Astrocyte (in vitro differentiated cells and primary cell): ENCODE results near the gene TPRX1.

Source experiments
- EZH2 ChIP-seq: IDR thresholded peaks from 2 replicates; pipeline ENCODE4 v1.6.1; 2012; ENCODE audit warnings: mild to moderate bottlenecking, low read length, inconsistent platforms; ENCODE audit not compliant: insufficient read depth
- TF ChIP-seq, protein P1 (sequence below): IDR thresholded peaks from 2 replicates; pipeline ENCODE4 v1.5.1; 2011; ENCODE audit warnings: low read depth, mild to moderate bottlenecking, inconsistent platforms, low read length, moderate library complexity; ENCODE audit not compliant: insufficient read depth

DNA sequence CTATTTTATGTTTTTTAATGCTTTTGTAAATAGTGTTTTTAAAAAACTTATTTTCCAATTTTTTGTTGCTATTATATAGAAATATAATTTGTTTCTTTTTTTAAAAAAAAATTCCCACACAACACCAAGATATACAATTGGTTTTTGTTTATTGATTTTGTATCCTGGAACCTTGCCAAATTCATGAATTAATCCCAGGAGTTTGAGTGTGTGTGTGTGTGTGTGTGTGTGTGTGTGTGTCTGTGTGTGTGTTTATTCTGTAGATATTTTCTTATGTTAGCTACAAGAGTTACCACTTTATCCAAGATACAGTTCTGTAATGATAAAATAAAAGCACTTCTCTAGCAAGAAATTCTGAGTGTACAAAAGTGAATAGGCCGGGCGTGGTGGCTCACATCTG is 7.6 kb downstream of the TPRX1 start:
- TF ChIP-seq EZH2: no peak
- TF ChIP-seq, protein P1, sequence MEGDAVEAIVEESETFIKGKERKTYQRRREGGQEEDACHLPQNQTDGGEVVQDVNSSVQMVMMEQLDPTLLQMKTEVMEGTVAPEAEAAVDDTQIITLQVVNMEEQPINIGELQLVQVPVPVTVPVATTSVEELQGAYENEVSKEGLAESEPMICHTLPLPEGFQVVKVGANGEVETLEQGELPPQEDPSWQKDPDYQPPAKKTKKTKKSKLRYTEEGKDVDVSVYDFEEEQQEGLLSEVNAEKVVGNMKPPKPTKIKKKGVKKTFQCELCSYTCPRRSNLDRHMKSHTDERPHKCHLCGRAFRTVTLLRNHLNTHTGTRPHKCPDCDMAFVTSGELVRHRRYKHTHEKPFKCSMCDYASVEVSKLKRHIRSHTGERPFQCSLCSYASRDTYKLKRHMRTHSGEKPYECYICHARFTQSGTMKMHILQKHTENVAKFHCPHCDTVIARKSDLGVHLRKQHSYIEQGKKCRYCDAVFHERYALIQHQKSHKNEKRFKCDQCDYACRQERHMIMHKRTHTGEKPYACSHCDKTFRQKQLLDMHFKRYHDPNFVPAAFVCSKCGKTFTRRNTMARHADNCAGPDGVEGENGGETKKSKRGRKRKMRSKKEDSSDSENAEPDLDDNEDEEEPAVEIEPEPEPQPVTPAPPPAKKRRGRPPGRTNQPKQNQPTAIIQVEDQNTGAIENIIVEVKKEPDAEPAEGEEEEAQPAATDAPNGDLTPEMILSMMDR: no peak
